Hippocampal formation (tissue), 2 donors: ENCODE data around the gene PCBP2.
"Not testable (repeated sequence)": the region's sequence is repeated elsewhere in the genome, so short reads cannot be mapped to it uniquely, and the experiment has no call there.

Source experiments
- DNase-seq, 2 donors: peaks; one replicate each; lab custom pipeline; 2025; lab: John Stamatoyannopoulos, UW

Gene PCBP2

GRCh38 chr12:53441040-53441833, 10.7 kb upstream of the PCBP2 start, which contains the start of gene PRR13:
TSS of gene PRR13 (plus strand) at chr12:53441734. CDS start at chr12:53442715, 981 bp downstream.
- DNase-seq, result peak; percentile 98 to 100

DNA sequence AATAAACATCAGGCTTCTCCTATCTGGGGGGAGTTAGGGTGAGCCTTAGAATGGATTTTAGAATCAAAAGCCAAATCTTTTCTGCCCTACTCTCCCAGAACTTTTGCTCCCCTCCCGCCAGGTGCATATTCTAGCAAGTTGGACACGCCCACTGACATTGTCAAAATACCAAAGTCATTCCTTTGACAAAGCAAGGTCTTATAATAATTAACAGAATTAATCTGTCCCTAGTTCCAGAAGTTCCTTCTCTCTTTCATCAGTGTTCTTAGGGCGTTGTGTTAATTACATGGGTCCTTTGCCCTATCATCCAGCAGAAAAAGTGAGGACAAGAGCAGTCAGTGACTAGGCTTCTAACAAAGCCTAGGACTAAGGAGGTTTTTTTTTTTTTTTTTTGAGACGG, 7.9 kb upstream of the PCBP2 start:
- no peak for DNase-seq

DNA sequence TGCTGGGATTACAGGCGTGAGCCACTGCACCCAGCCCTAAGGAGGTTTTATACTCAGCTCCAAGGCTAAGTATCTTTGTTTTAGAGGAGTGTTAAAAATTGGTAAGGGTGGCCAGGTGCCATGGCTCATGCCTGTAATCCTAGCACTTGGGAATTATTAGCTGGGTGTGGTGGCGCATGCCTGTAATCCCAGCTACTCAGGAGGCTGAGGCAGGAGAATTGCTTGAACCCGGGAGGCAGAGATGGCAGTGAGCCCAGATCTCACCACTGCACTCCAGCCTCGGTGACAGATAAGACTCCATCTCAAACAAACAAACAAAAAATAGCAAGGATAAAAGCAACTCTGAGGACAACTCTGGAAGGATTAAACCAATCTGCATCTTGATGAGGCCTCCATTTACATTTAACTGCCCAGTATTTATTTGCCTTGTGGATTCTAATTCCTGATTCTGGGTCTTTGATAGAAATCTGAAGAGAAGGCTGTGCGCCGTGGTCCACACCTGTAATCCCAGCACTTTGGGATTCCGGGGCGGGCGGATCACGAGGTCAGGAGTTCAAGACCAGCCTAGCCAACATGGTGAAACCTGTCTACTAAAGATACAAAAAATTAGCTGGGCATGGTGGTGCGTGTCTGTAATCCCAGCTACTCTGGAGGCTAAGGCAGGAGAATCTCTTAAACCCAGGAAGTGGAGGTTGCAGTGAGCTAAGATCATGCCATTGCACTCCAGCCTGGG, 7.1 kb upstream of the PCBP2 start:
- DNase-seq, result not testable (repeated sequence)

- no peak for DNase-seq
These were observed 966 bp upstream of the PCBP2 start for GRCh38 chr12:53450936-53451335.

DNA sequence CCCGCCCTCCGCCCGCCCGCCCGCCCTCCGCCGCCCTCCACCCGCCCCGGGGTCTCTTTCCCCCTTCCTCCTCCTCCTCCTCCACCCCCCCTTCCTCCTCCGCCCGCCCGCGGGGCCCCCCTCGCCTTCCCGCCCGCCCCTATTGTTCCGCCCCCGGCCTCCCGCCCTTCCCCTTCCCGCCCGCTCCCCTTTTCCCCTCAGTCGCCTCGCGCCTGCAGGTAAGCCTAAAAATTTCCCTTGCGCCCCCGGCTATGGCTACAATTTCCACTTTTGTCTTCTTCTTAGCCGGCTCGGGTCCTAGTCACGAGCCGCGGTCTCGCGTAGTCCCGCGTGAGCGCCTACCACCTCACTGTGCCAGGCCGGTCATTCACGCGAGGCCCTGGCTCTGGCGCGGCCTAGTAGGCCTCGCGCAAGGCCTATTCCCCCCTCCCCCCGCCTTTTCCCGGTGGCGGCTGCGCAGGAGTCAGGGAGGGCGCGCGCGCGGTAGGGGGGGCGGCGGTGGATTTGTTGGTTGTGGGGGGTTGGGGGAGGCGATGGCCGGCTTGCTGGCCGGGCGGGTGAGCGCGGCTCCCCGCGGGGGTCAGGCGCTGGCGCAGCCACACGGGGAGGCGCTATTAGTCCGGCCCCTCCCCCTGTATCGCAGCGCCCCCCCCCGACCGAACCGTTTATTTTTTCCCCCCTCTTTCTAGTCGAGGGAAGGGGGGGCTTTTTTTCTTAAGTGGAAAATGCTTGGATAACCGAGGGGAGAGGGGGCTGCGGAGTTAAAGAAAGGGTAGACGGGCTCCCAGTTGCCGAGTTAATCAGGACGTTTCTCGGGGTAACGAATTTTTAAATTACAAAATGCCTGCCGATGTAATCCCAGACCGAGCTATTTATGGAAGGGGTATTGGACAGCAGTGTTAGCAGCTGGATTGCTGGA, 516 bp downstream of the PCBP2 start:
- peak; percentile 73 to 91 for DNase-seq

DNA sequence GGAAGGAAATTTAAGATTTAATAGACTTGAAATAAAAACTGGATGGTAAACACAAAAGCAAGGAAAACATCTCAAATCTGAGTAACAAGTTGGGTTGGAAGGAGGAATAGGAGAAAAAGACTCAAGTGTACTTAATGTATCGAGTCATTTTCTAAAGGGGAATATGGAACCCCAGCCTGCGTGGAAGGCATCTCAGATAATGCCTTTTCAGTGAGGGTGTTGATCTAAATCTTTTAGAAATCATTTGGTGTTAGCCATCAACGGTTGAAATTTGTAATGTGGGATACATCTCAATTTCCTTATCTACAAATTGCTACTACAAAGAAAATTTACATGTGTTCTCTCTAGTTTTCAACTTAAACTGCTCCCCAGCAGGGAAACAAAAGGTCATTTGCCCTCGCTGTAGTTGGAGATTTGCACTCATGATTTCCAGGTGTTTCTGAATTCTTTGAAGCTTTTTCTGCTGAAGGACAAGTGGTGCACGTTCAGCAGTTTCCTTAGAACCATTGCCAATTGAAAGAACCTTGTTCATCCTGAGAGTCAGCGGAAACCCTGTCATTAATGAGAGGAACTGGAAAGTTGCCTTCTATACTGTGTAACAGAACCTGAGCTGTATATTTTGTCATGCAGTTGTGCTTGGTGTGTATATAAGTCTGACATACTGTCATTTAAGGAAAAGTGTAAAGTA, 2.2 kb downstream of the PCBP2 start:
- DNase-seq, result no peak

DNA sequence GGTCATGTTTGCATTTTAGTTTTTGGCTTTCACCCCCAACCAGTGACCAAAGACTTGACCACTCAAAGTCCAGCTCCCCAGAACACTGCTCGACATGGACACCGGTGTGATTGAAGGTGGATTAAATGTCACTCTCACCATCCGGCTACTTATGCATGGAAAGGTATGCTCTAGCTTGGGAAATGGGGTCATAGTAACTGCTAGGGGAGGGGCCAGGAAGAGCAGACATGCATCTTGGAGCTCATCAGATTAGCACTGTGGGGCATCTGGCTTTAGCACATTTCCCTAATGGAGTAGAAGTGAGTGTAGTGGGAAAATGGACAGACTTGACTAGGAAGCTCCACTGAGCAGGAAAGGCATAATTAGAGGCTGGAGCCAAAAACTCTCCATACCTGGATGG, 2.8 kb downstream of the PCBP2 start:
- no peak for DNase-seq

DNA sequence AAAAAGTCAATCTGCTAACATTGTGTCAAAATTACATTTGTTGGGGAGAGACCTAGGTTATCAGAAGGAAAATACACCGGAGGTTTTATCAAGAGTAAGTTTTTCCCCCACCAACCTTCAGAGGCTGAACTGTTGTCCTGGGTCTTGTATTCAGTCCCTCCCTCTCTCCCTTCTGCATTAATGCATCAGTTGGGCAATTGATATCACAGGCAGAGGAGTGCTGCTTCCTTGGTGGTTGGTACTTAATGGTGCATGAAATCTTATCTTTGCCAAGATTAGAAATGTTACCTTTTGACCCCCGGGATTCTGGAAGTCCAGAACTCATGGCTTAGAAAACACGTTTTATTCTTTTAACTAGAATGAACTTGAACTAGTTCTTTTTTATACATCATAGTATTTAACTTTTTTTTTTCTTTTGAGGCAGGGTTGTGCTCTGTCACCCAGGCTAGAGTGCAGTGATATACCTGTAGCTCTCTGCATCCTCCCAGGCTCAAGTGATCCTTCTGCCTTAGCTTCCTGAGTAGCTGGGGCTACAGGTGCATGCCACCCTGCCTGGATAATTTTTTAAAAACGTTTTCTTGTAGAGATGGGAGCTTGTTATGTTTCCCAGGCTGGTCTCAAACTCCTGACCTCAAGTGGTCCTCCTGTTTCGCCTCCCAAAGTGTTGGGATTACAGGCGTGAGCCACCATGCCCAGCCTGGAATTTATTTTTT, 4.9 kb downstream of the PCBP2 start:
- DNase-seq, result no peak

- no peak for DNase-seq
These were observed 7.2 kb downstream of the PCBP2 start for GRCh38 chr12:53459097-53459496.

DNA sequence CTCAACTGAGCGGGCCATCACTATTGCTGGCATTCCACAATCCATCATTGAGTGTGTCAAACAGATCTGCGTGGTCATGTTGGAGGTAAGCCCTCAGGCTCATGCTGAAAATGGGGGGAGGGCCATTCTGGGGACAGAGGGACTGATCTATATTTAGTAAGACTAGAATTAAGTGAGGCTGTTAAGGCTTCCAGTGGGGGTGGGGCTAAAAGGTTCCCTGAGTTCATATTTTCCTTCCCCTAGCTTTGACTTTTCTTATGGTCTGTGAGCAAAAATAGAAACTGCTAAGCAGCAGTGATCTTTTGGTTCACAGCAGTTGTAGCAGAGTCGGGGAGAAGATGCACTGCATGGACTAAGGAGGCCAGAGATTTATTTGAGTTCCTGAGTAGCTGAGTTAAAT, 9.2 kb downstream of the PCBP2 start:
- DNase-seq, result no peak

DNA sequence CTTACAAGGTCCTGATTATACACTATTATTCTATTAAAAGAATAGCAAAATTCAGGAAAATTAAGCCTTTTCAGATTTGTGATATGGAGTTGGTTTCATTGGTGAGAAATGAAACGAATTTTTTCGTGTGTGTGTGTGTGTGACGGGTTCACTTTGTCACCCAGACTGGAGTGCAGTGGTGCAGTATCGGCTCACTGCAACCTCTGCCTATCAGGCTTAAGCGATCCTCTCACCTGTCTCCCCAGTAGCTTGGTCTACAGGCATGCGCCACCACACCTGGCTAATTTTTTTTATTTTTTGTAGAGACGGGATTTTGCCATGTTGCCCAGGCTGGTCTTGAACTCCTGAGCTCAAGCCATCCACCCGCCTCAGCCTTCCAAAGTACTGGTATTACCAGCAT, 9.7 kb downstream of the PCBP2 start:
- no peak for DNase-seq

DNA sequence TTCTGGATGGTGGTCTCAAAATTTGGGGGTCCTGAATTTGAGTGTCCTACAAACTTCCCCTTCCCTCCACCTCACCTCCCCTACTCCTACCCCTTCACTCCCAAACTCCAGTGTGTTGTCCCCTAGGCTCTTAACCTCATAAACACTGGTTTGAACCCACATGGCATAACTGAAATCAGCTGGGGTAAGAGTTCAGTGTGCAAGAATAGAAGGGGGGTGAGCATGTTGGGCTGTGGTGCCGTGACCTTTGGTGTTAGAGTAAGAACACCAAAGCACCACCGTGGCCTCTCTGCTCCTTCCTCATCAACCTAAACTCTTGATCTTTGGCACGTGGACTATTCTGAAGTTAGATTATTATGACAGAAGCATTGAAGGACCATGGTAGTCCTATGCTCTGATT, 11.0 kb downstream of the PCBP2 start:
- no peak for DNase-seq

- DNase-seq, result no peak
These were observed 12.1 kb downstream of the PCBP2 start for GRCh38 chr12:53463802-53464560.

DNA sequence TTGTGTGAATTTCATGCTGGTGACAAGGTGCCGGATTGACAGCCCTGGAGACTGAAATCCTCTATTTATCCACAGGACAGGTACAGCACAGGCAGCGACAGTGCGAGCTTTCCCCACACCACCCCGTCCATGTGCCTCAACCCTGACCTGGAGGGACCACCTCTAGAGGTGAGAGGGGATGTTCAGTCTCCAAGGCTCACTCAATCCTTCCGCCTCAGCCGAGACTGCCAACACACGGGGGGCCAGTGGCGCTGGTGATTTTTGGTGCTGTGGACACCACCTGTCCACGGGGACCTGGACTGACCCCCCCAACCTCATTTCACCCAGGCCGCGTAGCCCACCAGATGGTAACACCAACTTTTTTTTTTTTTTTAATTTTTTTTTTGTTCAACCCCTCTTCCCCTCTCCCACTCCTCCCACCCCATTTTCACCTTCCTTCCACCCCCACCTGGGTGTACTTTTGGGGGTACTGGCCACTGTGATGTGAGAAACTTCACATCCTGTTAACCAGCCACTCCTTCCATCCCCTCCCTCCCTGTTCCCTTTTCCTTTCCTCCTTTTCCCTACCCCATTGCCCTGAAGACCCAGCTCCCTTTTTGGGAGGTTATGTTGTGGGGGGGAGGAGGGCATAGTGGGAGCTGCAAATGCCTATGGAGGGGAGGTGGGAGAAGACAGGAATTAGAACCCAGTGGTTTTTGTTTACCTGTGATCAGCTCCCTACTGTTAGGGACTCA, 12.9 kb downstream of the PCBP2 start:
- DNase-seq, result no peak

DNA sequence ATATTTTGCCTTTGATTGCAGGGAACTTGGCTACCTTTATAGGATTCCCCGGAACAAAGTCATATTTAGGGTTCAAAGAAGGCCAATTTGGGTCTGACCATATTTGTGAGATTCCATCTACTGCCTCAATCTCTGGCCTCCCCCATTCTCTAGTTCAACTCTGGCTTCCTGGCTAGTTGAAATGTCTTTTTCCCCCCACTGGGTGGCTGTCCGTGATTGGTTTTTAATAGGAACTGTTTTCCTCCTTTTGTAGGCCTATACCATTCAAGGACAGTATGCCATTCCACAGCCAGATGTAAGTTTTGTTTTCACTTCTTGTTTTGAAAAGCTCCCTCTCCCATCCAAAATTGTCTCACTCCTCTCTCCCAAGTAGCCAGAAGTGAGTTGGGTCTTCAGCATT, 13.8 kb downstream of the PCBP2 start:
- no peak for DNase-seq

DNA sequence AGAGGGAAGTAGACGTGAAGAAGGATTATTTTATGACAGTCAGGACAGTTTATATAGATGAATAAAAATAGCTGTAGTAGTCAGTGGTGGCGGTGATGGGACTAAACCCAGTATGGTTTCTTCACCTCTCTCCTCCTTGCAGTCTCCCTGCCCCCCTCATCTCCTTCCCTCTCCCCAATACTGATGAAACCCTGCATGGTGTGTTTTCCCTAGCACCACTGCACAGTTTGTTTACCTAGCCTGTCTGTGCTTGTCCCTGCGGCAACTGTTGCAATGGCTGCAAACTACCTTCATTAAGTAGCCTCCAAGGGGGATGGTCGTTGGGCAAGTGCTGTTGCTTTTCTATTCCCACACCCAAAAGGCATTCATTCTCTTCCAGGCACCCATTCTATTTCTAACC, 14.7 kb downstream of the PCBP2 start:
- DNase-seq, result no peak

- no peak for DNase-seq
These were observed 15.2 kb downstream of the PCBP2 start for GRCh38 chr12:53467082-53467481.

DNA sequence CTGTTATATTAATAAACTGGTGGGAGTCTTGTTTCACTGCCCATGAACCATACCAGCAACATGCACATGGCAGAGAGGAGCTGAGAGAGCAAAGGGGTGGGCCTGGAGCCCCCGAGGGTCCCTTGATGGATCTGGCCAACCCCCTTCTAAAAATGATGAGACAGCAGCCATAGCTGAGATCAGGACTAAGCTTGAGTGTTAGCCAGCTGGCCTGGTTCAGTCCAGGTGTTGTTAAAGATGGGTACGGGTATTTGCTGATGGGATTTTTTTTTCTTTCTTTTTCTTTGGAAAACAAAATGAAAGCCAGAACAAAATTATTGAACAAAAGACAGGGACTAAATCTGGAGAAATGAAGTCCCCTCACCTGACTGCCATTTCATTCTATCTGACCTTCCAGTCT, 16.0 kb downstream of the PCBP2 start:
- DNase-seq, result no peak

DNA sequence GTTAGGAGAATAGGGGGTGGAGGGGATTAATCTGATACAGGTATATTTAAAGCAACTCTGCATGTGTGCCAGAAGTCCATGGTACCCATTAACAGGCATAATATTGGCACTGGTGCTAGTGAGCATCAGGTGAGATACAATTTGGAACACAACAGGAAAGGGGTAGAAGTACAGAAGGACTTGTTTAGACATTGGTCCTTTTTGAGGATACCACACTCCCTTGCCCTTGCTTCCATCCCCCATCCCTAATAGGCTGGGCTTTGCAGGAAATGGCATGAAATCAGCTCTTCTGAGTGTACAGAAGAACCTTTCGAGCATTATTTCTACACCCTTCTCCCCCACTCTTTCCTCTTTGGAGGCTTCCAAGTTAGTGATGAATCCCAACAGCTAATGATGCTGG, 16.4 kb downstream of the PCBP2 start:
- no peak for DNase-seq
